SK-MEL-5 (cell line): ENCODE measurements around the gene JOSD1. TPM values are rescaled to one million over a fixed set of nuclear protein-coding genes. Genes with fewer than 3 reads are reported as not detected.
"Not testable (repeated sequence)": the region's sequence is repeated elsewhere in the genome, so short reads cannot be mapped to it uniquely, and the experiment has no call there.

Experiments
- DNase-seq: peaks from one replicate; pipeline ENCODE4 v3.0.0-alpha.2; 2016; ENCODE audit warnings: low read depth, low spot score
- in situ Hi-C: cut with HindIII; loops from 2 replicates; pipeline ENCODE4 v1.10.0; 2016; ENCODE audit warnings: low sequenced_read_pairs, high pct_unique_total_duplicates, low pct_unique_long_range_greater_than_20kb
- small RNA-seq, 2 experiments: library from RNA; depleted of rRNA; stranded (forward); fragments of <200 nt; gene quantifications; one replicate each; pipeline ENCODE3, GENCODE V24; 2014
- total RNA-seq: library from RNA; depleted of rRNA; stranded (reverse); fragments of >200 nt; shearing (Covaris generic); gene quantifications from 2 replicates; pipeline ENCODE4 v1.2.3, GENCODE V29; 2014; rRNA removed

The JOSD1 gene
- total RNA-seq, 1 experiment from 2014 or later: 84.2 TPM

DNA sequence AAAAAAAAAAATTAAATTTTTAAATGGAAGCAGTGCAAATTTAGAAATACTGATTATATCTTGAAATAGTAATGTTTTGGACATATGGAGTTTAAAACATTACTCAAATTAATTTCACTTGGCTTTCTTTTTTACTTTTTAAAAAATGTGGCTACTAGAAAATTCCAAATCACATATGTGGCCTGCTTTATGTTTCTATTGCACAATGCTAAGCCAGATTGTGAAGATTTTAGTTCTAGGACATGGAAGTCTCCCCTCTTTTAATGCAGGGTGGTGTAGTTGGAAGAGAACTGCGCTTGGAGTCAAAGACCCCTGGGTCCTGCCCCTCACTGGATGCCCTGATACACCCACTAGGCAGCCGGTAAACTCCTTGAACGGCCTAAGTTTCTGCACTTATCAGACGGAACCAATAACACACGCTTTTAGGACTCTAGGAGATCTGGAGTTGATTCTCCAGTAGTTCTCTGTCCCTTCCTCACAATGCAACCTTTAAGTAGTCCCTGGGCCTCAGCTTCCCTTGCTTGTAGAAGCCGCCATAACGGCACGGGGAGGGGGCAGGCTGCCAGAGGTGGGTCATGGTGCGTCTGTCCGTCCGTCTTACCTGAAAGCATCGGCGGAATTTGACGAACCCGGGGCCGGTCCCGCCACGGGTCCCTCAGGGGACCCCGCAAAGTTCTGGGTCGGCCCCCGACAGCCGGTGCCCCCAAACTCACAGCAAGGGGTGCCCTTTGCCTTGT is 45.1 kb downstream of the JOSD1 start:
- DNase-seq: peak; percentile 36
- in situ Hi-C loops: no loop called here

DNA sequence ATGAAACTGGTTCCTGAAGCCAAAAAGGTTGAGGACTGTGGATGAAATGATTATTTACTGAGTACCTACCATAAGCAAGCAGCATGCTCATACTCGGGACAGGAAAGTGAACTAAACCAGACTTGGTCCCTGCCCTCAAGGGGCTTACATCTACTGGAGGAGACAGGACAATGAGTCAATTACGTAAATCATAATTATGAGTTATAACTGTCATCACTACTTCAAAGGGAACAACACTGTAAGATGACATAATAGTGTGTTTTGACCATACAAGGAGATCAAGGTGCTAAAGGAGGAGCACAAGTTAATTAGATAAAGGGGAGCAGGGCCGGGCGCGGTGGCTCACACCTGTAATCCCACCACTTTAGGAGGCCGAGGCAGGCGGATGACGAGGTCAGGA is 47.0 kb downstream of the JOSD1 start:
- in situ Hi-C loops: no loop called here
- DNase-seq: no peak

- peak; percentile 24 for DNase-seq
- in situ Hi-C loops: no loop called here
Observed at GRCh38 chr22:38652859-38653258, 47.9 kb downstream of the JOSD1 start.

DNA sequence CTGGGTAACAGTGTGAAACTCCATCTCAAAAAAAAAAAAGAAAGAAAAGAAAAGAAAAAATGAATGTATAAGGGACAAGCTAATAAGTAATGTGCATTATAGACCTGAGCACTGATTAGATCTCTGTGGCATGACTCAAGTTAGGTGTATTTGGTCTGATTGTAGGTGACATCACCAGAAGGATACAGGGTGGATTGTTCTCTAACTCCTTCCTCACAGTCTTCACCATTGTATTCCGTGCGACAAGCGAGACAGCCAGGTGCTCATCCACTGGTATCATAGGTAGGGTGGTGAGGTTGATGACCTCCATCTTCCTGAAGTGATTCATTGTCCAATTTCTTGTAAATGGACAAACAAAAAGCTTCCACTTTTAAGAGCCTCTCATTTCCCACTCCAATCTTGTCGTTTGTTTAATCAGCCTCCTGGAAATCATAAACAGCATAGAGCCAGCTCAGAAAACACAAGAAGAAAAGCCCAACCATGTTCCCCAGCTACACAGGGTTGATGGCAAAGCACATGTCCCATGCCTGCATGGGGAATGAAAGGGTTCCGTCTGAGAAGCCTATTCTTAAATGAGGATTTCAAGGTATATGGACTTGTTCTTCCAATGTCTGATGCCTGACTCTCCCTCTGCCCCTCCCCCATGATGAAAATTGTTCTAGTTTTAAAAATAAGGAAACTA is 50.8 kb downstream of the JOSD1 start:
- DNase-seq: no peak
- in situ Hi-C loops: no loop called here

GRCh38 chr22:38645430-38645829 is 55.3 kb downstream of the JOSD1 start:
- in situ Hi-C loops: no loop called here
- DNase-seq: no peak

DNA sequence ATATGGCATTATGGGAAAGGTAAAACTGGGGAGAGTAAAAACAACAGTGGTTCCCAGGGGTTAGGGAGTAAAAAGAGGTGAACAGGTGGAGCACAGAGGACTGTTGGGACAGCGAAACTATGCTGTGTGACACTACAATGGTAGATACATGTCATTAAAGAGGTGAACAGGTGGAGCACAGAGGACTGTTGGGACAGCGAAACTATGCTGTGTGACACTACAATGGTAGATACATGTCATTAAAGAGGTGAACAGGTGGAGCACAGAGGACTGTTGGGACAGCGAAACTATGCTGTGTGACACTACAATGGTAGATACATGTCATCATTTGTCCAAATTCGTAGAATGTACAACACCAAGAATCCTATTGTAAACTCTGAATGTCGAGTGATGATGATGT is 56.5 kb downstream of the JOSD1 start:
- DNase-seq, in situ Hi-C loops: not testable (repeated sequence)

DNA sequence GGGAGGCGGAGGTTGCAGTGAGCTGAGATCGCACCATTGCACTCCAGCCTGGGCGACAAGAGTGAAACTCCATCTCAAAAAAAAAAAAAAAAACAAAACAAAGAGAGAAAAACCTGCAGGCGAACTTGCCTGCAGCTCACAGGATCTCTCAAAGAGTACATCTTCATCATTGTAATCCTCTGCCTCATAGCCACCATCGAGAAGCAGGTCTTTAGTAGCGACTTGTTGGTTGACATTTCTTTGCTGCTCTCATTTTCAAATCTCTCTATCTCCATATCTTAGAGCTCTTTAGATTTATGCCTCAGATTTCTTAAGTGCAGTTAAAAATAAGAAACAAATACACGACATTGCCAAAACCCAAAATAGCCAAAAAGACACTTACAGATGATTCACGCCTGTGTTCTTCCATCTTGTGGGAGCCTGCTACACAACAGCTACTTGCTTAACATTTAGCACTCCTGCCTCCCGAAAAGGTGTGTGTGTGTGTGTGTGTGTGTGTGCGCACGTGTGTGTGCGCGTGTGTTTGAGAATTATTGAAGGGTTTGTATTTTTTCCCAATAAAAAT is 59.2 kb downstream of the JOSD1 start:
- no peak for DNase-seq
- in situ Hi-C loops: no loop called here

DNA sequence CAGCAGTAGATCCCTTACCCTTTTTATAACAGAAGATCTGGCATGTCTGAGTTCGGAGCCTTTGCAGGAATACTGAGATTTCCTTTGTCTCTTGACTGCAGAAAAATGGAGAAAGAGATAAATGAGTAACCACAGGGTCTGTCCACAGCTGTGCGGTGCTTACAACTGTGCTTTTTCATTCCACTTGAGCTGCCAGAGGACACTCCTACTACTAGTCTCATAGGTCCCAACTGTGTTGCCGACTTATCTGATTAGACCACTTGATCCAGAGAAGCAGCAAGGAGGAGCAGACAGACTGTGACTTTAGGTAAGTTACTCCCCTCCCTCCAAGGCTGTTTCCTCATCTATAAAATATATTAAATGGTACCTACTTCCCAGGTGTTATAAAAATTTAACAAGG is 62.0 kb downstream of the JOSD1 start:
- in situ Hi-C loops: no loop called here
- peak; percentile 34 for DNase-seq

DNA sequence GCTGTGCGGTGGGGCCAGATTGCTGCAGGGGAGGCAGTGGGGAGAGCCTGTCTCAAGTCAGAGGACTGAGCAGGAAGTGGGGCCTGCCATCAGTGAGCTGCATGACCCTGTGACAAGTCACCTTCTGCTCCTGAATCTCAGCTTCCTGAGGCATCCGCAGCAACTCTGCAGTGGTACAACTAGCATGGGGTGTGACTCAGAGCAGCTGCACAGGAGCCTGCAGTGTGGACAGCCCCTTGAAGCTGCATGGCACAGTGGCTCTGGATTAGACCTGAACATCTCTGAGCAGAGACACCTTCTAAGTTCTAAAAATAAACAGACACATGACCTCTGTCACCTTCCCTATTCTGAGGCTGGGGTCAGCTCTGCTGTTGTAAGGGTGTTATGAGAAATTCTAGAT is 62.5 kb downstream of the JOSD1 start:
- DNase-seq: no peak

More for the DNA sequence above, 62.5 kb downstream of the JOSD1 start:
- in situ Hi-C loops: no loop called here

Small RNAs within 50 kb of the gene (small RNA-seq; reads per million reads assigned to genes)
- 0 reads per million in 2 experiments for gene AL021707.8

Other genes starting within 250 kb of the JOSD1 start
- gene KCNJ4, start 245.7 kb downstream of the JOSD1 start, total RNA-seq: 0.16 and 0.29 TPM in 2 replicates
- 61.9 and 64.9 TPM in 2 replicates for gene KDELR3, start 232.8 kb downstream of the JOSD1 start, total RNA-seq
- gene DDX17, start 194.6 kb downstream of the JOSD1 start, total RNA-seq: 308 and 397 TPM in 2 replicates
- 0.45 TPM in 1 of 2 replicates, not detected in the other for gene DMC1, start 130.8 kb downstream of the JOSD1 start, total RNA-seq
- 1.2 and 1.8 TPM in 2 replicates for gene FAM227A, start 44.6 kb downstream of the JOSD1 start, total RNA-seq
- gene CBY1, start 44.3 kb downstream of the JOSD1 start, total RNA-seq: 12.1 and 14.9 TPM in 2 replicates
- gene TOMM22, start 19.0 kb downstream of the JOSD1 start, total RNA-seq: 78.4 and 102 TPM in 2 replicates
- 16.1 and 27.1 TPM in 2 replicates for gene GTPBP1, start 5.0 kb upstream of the JOSD1 start, total RNA-seq
- 30.0 and 30.7 TPM in 2 replicates for gene SUN2, start 55.1 kb upstream of the JOSD1 start, total RNA-seq
- gene DNAL4, start 93.2 kb upstream of the JOSD1 start, total RNA-seq: 14.4 and 16.7 TPM in 2 replicates
- 2.0 and 2.4 TPM in 2 replicates for gene NPTXR, start 143.1 kb upstream of the JOSD1 start, total RNA-seq
- 38.1 and 40.7 TPM in 2 replicates for gene CBX6, start 171.3 kb upstream of the JOSD1 start, total RNA-seq